ENCODE data around the gene MAPKAPK3.

- TF ChIP-seq MAX (IDR thresholded peaks at IDR 0.05) (no peak), TEAD4 (IDR thresholded peaks at IDR 0.05) (no peak), TAF1 (IDR thresholded peaks at IDR 0.05; ENCODE audit: low read depth) (no peak), RAD21 (IDR thresholded peaks at IDR 0.05; ENCODE audit: low read depth) (no peak)
Observed at GRCh38 chr3:50645378-50645777, 28.4 kb downstream of the MAPKAPK3 start.
